Measurements from ENCODE around the gene LRR1. TPM values are rescaled to one million over a fixed set of nuclear protein-coding genes. Genes with fewer than 3 reads are reported as not detected.

Gene LRR1
- total RNA-seq, 1 experiment from 2014 or later, result 27.3 TPM

- Mint-ChIP-seq H3K9me3 (ENCODE audit: low read depth, unreplicated experiment) (peaks cover 5% of the 10 kb centered on the region), H3K36me3 (ENCODE audit: insufficient read depth, unreplicated experiment) (no peaks in the 10 kb centered on the region), H3K4me1 (ENCODE audit: low read depth, unreplicated experiment) (no peaks in the 10 kb centered on the region), H3K4me3 (ENCODE audit: low read depth, unreplicated experiment) (no peak overlapping the region), H3K27ac (ENCODE audit: unreplicated experiment) (no peak overlapping the region), H3K27me3 (ENCODE audit: unreplicated experiment) (peaks cover 9% of the 10 kb centered on the region)
- TF ChIP-seq, protein P1, sequence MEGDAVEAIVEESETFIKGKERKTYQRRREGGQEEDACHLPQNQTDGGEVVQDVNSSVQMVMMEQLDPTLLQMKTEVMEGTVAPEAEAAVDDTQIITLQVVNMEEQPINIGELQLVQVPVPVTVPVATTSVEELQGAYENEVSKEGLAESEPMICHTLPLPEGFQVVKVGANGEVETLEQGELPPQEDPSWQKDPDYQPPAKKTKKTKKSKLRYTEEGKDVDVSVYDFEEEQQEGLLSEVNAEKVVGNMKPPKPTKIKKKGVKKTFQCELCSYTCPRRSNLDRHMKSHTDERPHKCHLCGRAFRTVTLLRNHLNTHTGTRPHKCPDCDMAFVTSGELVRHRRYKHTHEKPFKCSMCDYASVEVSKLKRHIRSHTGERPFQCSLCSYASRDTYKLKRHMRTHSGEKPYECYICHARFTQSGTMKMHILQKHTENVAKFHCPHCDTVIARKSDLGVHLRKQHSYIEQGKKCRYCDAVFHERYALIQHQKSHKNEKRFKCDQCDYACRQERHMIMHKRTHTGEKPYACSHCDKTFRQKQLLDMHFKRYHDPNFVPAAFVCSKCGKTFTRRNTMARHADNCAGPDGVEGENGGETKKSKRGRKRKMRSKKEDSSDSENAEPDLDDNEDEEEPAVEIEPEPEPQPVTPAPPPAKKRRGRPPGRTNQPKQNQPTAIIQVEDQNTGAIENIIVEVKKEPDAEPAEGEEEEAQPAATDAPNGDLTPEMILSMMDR (IDR thresholded peaks at IDR 0.05; ENCODE audit: unreplicated experiment), result no peak
- CTCF ChIA-PET, result no interaction called here
- BruUV-seq (replicated peaks), result no TSS peak
- intact Hi-C loops (cut with micrococcal nuclease; ENCODE audit: unreplicated experiment), result no loop called here
- no peak for DNase-seq
Observed at GRCh38 chr14:49559979-49560768, 38.6 kb upstream of the LRR1 start.

GRCh38 chr14:49566714-49567113 lies 32.0 kb upstream of the LRR1 start:
- intact Hi-C loops (cut with micrococcal nuclease; ENCODE audit: unreplicated experiment), result no loop called here
- CTCF ChIA-PET, result no interaction called here
- Mint-ChIP-seq H3K27ac (ENCODE audit: unreplicated experiment) (no peak overlapping the region), H3K36me3 (ENCODE audit: insufficient read depth, unreplicated experiment) (no peaks in the 10 kb centered on the region), H3K9me3 (ENCODE audit: low read depth, unreplicated experiment) (peaks cover 5% of the 10 kb centered on the region), H3K4me3 (ENCODE audit: low read depth, unreplicated experiment) (no peak overlapping the region), H3K4me1 (ENCODE audit: low read depth, unreplicated experiment) (no peaks in the 10 kb centered on the region), H3K27me3 (ENCODE audit: unreplicated experiment) (peaks cover 7% of the 10 kb centered on the region)
- BruUV-seq (replicated peaks), result no TSS peak
- no peak for DNase-seq
- TF ChIP-seq, protein P1 (IDR thresholded peaks at IDR 0.05; ENCODE audit: unreplicated experiment), result no peak

GRCh38 chr14:49569281-49569680 lies 29.5 kb upstream of the LRR1 start:
- no peak for DNase-seq

GRCh38 chr14:49574038-49574437 lies 24.7 kb upstream of the LRR1 start:
- CTCF ChIA-PET, result no interaction called here
- Mint-ChIP-seq H3K4me3 (ENCODE audit: low read depth, unreplicated experiment) (no peak overlapping the region), H3K27ac (ENCODE audit: unreplicated experiment) (no peak overlapping the region), H3K27me3 (ENCODE audit: unreplicated experiment) (no peaks in the 10 kb centered on the region), H3K4me1 (ENCODE audit: low read depth, unreplicated experiment) (no peaks in the 10 kb centered on the region), H3K9me3 (ENCODE audit: low read depth, unreplicated experiment) (peaks cover 3% of the 10 kb centered on the region), H3K36me3 (ENCODE audit: insufficient read depth, unreplicated experiment) (peaks cover 11% of the 10 kb centered on the region)
- intact Hi-C loops (cut with micrococcal nuclease; ENCODE audit: unreplicated experiment), result no loop called here
- no peak for DNase-seq
- TF ChIP-seq, protein P1 (IDR thresholded peaks at IDR 0.05; ENCODE audit: unreplicated experiment), result no peak
- no TSS peak for BruUV-seq (replicated peaks)

More at GRCh38 chr14:49569281-49569680, 29.5 kb upstream of the LRR1 start:
- no TSS peak for BruUV-seq (replicated peaks)
- Mint-ChIP-seq H3K27me3 (ENCODE audit: unreplicated experiment) (no peaks in the 10 kb centered on the region), H3K36me3 (ENCODE audit: insufficient read depth, unreplicated experiment) (no peaks in the 10 kb centered on the region), H3K4me3 (ENCODE audit: low read depth, unreplicated experiment) (no peak overlapping the region), H3K27ac (ENCODE audit: unreplicated experiment) (no peak overlapping the region), H3K9me3 (ENCODE audit: low read depth, unreplicated experiment) (peaks cover 3% of the 10 kb centered on the region), H3K4me1 (ENCODE audit: low read depth, unreplicated experiment) (no peaks in the 10 kb centered on the region)
- TF ChIP-seq, protein P1 (IDR thresholded peaks at IDR 0.05; ENCODE audit: unreplicated experiment), result no peak
- intact Hi-C loops (cut with micrococcal nuclease; ENCODE audit: unreplicated experiment), result no loop called here
- CTCF ChIA-PET, result no interaction called here
